ENCODE results near the gene PSD. TPM values are rescaled to one million over a fixed set of nuclear protein-coding genes. Genes with fewer than 3 reads are reported as not detected.

The PSD gene
- total and polyA plus RNA-seq, 11 donors: 0.14 to 1.7 (median 0.84) TPM

- H3K4me1 ChIP-seq: peaks cover 0 to 26% (median 9%) of the 10 kb centered on the region in 12 donors
- H3K9me3 ChIP-seq: no peaks in the 10 kb centered on the region
- intact Hi-C loops (cut with DNase I): loop anchor here in 2 of 10 donors (5.0 kb wide), 2 partner anchors 68 to 182 kb away; partner anchors contain the start of gene ELOVL3 (in 1 of the 2)
- ATAC-seq (peak in 3 of 4 donors; percentile 6 to 60 (median 21)), DNase-seq (peak in 2 of 5 donors; percentile 36 to 56)
- no peaks in the 10 kb centered on the region for H3K36me3 ChIP-seq
- H3K4me3 ChIP-seq: peak overlapping the region in 10 of 12 donors; percentile 17 to 53 (median 42)
- 1 to 6% (median 2%) methylated on average over 15 to 103 of the region's 103 CpGs for WGBS, 4 donors
- peaks cover 20 to 66% (median 39%) of the 10 kb centered on the region in 9 donors for H3K27me3 ChIP-seq
- no peak for TF ChIP-seq POLR2A (IDR thresholded peaks at IDR 0.05)
- TF ChIP-seq CTCF (IDR thresholded peaks at IDR 0.05): no peak
- peak overlapping the region in 1 of 12 donors; percentile 99 for H3K27ac ChIP-seq
These were observed 9.6 kb downstream of the PSD start for GRCh38 chr10:102408728-102409603.

- intact Hi-C loops (cut with DNase I): loop anchor here in 2 of 10 donors (5.0 kb wide), 2 partner anchors 69 to 181 kb away; partner anchors contain the start of gene ELOVL3 (in 1 of the 2)
- Histone ChIP-seq H3K36me3 (peaks cover 0 to 2% (median 0%) of the 10 kb centered on the region in 9 donors), H3K4me1 (peaks cover 0 to 29% (median 11%) of the 10 kb centered on the region in 12 donors), H3K4me3 (peak overlapping the region in 9 of 12 donors; percentile 17 to 53 (median 41)), H3K27me3 (peaks cover 20 to 59% (median 39%) of the 10 kb centered on the region in 9 donors), H3K27ac (peak overlapping the region in 1 of 12 donors; percentile 99), H3K9me3 (no peaks in the 10 kb centered on the region)
- WGBS, 4 donors: 61 to 71% (median 68%) methylated on average over 14 of the region's 14 CpGs
- no peak for ATAC-seq
- DNase-seq: no peak
- TF ChIP-seq POLR2A (IDR thresholded peaks at IDR 0.05): no peak
- TF ChIP-seq CTCF (IDR thresholded peaks at IDR 0.05): no peak
These were observed 10.4 kb downstream of the PSD start for GRCh38 chr10:102408131-102408727.

GRCh38 chr10:102407425-102408130 lies 11.0 kb downstream of the PSD start:
- WGBS, 4 donors: 82 to 83% (median 83%) methylated on average over 13 of the region's 13 CpGs
- ATAC-seq: no peak
- intact Hi-C loops (cut with DNase I): loop anchor here in 2 of 10 donors (5.0 kb wide), 2 partner anchors 70 to 180 kb away; partner anchors contain the start of gene ELOVL3 (in 1 of the 2)
- no peak for TF ChIP-seq CTCF (IDR thresholded peaks at IDR 0.05)
- TF ChIP-seq POLR2A (IDR thresholded peaks at IDR 0.05): no peak
- DNase-seq: no peak
- H3K36me3 ChIP-seq: peaks cover 0 to 8% (median 0%) of the 10 kb centered on the region in 9 donors
- peak overlapping the region in 1 of 12 donors; percentile 99 for H3K27ac ChIP-seq
- no peaks in the 10 kb centered on the region for H3K9me3 ChIP-seq
- H3K4me3 ChIP-seq: no peak overlapping the region
- H3K4me1 ChIP-seq: peaks cover 0 to 29% (median 11%) of the 10 kb centered on the region in 12 donors
- H3K27me3 ChIP-seq: peaks cover 20 to 53% (median 38%) of the 10 kb centered on the region in 9 donors
